Head of caudate nucleus (tissue), 42 donors: Measurements from ENCODE around the gene ERG.

Source experiments
- DNase-seq, 42 donors: peaks; one replicate each; pipeline versions ENCODE4 v3.0.0 to v3.0.0-alpha.2; 2020 to 2021; ENCODE audit warnings: mixed read lengths in 7 of 42
- intact Hi-C: fragments of 100-400 bp; cut with DNase I; formaldehyde crosslinking; loops from one replicate; pipeline ENCODE4 v1.15.0; 2022

ERG gene

DNA sequence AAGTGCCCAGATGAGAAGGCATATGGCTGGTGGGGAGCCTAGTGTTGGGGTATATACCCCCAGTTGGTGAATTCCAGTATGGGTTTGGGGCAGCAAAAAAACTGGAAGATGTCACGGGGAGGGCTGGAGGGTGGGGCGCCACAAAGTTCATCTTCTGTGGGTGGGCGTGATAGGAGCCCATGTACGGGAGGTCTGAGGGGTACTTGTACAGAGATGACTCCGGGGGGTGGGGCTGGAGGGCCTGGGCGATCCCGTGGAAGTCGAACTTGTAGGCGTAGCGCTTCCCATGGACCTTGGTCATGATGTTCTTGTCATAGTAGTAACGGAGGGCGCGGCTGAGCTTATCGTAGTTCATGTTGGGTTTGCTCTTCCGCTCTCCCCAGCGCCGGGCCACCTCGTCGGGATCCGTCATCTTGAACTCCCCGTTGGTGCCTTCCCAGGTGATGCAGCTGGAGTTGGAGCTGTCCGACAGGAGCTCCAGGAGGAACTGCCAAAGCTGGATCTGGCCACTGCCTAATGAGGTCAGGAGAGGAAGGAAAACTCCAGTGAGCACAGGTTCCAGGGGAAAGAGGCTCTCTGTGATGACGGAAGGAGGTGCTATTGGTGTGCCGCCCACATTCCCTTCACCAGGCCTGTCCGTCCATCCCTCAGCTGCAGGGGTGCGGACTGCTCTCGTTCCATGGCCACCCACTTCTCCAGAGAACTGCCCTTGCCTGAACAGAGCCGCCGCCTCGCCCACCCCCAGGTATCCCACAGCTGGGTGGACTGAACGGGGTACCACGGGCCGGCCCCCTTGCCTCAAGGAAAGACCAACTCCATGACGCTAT is 114.7 kb downstream of the ERG start:
- DNase-seq = no peak
- intact Hi-C loops = no loop called here

GRCh38 chr21:38380481-38381137 is 117.7 kb downstream of the ERG start:
- intact Hi-C loops = no loop called here
- no peak for DNase-seq

DNA sequence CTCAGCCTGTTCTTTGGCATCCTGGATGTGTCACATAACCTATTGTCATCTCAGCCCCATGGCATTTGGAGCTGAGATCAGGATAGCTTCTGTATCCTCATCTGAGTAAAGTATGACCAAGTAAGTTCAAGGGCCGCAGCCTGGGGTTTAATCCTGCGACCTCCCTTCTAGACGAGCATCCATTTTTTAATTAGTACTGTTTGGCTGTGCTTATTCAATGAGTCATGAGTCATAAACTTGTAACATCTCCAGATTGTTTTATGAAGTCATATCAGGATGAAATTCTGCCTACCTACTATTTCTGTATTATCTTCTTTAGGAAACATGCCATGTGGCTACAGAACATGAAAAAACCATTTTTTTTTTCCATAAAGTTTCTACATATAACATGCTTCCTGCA is 119.1 kb downstream of the ERG start:
- intact Hi-C loops = no loop called here
- DNase-seq = no peak

DNA sequence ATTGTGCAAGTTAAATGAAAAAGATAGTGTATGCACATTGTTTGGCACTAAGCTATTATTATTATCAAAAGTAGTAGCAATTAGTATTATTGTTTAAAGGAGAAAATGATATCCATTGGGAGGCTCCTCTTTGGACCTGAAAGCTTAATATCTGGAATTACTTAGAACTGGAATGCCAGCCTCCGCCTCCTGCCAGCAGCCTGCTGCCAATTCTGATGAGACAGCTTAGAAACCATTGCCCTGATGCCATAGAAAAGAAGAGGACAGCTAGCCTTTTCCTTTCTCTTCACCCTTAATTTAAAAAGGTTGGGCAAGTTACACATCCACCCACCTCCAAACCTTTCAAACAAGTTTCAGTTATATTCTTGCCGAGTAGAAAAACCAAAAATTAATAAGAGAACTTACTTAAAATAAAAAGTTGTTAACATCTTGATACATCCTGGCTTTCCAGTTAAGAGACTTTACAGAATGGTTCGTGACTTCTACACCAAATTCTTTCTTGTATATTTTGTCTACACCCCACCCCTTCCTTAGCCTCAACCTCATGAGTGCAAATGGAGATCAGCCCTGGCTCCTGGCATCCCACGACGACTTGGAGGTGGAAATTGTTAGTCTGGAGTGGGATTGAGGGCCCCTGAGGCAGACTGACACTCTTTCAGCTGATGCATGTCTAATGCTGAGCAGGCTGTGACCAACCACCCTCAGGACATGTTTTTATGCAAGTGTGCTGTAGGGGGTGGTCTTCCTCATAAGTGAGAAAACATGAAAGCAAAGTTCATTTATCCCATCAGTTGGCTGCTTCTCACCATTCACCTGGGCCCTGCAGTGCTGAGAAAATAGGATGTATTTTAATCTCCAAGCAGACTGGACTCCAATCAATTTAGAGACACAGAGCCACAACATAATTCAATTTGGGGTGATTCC is 120.8 kb downstream of the ERG start:
- intact Hi-C loops = no loop called here
- no peak for DNase-seq

- DNase-seq = no peak
These were observed 121.6 kb downstream of the ERG start for GRCh38 chr21:38376693-38377092.

GRCh38 chr21:38376235-38376634 is 122.0 kb downstream of the ERG start:
- no peak for DNase-seq
- intact Hi-C loops = no loop called here

More at GRCh38 chr21:38376693-38377092, 121.6 kb downstream of the ERG start:
- intact Hi-C loops = no loop called here

DNA sequence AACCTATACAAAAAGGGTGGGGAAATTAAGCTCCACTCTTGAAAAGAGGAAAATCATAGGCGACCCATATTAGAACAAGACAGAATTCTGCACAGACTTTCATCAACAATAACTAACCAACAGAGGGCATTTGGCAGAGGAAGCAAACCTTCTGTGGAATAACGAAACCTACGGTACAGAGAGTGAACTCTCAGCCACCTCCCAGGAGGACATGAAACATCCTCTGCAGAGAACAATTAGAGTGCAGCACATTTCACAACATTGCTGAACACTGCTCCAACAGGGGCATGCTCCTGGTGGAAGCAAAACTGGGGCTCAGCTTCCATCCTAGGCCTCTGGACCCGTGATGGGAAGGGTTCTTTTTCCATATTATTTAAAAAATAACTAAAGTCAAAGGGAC is 130.6 kb downstream of the ERG start:
- intact Hi-C loops = no loop called here
- no peak for DNase-seq

GRCh38 chr21:38365521-38365920 is 132.8 kb downstream of the ERG start:
- intact Hi-C loops = no loop called here
- DNase-seq = no peak

GRCh38 chr21:38363693-38364092 is 134.6 kb downstream of the ERG start:
- no peak for DNase-seq
- intact Hi-C loops = no loop called here

- no peak for DNase-seq
These were observed 137.0 kb downstream of the ERG start for GRCh38 chr21:38361324-38361723.

GRCh38 chr21:38359835-38360234 is 138.4 kb downstream of the ERG start:
- DNase-seq = no peak
- intact Hi-C loops = loop anchor here (5.0 to 10.0 kb wide), 2 partner anchors 143 to 645 kb away; no protein-coding TSS in a partner anchor

More at GRCh38 chr21:38361324-38361723, 137.0 kb downstream of the ERG start:
- intact Hi-C loops = no loop called here

DNA sequence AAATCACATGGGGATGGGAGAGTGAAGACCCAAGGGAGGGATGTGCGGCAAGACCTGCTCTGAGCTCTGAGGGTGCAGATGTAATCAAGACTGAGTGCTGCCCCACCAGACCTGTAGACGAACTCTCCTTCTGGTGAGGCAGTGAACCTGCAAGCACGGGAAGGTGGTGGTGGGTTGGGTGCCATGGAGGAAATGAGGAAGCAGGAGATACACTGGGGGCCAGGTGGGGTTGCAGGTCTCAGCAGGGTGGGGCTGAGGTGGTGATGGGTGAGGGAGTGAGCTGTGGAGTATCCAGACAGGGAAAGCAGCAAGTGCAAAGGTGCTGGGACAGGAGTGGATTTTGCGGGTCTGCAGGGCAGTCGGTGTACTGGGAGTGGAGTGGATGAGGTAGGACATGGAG is 139.2 kb downstream of the ERG start:
- intact Hi-C loops = loop anchor here (5.0 to 10.0 kb wide), 2 partner anchors 142 to 644 kb away; no protein-coding TSS in a partner anchor
- peak in 1 of 42 donors; percentile 17 for DNase-seq

DNA sequence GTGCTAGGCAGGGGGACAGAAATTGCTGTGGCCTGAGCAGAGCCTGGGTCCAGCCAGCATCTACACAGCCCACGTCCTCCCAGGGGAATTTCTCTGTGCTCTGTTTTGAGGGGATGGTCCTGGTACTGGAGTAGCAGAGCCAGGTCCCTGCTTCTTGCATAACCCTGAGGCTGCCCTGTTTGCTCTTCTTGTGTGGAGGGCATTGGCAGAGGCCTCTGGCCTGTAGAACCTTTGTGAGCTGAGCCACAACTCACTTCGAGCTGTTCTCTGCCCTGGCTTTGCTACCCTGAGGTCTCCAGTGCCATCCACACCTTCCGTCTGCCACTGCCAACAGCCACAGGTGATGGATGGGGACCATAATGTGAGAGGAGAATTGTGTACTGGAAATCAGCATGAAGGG is 139.6 kb downstream of the ERG start:
- intact Hi-C loops = loop anchor here (5.0 to 10.0 kb wide), 2 partner anchors 141 to 644 kb away; no protein-coding TSS in a partner anchor
- peak in 1 of 42 donors; percentile 24 for DNase-seq

GRCh38 chr21:38358098-38358497 is 140.2 kb downstream of the ERG start:
- intact Hi-C loops = loop anchor here (5.0 to 10.0 kb wide), 2 partner anchors 141 to 643 kb away; no protein-coding TSS in a partner anchor
- no peak for DNase-seq

DNA sequence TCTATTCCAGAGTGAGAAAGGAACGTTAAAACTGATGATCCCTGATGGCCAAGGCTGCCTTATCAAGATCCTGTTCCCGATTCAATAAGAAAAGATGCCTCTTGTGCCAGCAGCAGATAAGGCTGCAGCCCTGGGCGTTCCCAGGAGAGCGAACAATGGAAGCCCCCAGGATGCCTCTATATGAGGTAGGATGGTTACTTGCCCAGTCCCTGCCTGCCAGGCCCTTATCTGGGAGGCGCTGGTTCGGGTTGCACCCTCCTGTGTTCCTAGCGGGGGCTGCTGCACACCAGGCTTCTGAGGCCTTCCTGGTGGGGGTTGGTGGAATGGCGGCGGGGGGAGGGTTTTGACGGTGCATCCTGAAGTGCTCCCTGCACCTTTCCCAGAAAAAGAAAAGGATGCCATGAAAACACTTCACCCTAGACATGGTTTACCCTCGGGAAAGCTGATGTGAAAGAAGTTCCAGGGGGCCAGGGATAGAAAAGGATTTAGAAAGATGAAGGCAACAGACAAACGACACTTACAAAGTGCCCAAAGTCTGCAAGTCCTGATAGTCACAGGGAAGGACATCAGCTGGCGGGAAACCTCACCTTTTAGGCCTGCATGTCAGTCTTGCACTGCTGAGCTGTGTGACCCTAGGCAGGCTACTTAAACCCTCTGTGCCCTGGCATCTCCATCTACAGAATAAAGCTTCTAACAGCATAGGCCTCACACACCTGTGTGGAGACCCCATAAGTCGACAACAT is 141.2 kb downstream of the ERG start:
- intact Hi-C loops = loop anchor here (5.0 to 10.0 kb wide), 2 partner anchors 140 to 642 kb away; no protein-coding TSS in a partner anchor
- DNase-seq = peak in 1 of 42 donors; percentile 18

- intact Hi-C loops = loop anchor here (5.0 to 10.0 kb wide), 2 partner anchors 139 to 641 kb away; no protein-coding TSS in a partner anchor
- peak; percentile 46 to 89 (median 76) for DNase-seq
These were observed 142.1 kb downstream of the ERG start for GRCh38 chr21:38355992-38356781.

DNA sequence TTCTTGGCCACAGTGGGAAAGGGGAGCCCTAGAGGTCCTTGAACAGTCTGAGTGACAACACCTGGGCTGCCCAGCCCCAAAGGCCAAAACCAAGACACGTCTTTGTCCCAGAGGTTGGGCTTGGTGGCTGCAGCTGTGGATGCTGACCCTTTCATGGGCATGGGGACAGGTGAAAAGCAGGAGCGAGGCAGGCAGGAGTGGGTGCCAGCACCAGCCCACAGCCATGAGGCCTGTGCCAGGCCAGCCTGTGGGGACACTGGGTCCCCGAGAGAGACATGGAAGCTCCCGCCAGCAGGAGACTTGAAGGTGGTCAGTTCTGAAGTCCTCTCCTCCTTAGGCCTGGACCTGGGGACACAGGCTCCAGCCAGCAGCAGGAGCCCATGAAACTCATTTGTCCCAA is 142.9 kb downstream of the ERG start:
- intact Hi-C loops = loop anchor here (5.0 to 10.0 kb wide), 2 partner anchors 138 to 641 kb away; no protein-coding TSS in a partner anchor
- no peak for DNase-seq
